NCI-H1436 (cell line): ENCODE results near the gene RGCC.
"Not testable (repeated sequence)": the region's sequence is repeated elsewhere in the genome, so short reads cannot be mapped to it uniquely, and the experiment has no call there.

Experiments
- DNase-seq: peaks from one replicate; lab custom pipeline; 2025; lab: John Stamatoyannopoulos, UW

RGCC gene

DNA sequence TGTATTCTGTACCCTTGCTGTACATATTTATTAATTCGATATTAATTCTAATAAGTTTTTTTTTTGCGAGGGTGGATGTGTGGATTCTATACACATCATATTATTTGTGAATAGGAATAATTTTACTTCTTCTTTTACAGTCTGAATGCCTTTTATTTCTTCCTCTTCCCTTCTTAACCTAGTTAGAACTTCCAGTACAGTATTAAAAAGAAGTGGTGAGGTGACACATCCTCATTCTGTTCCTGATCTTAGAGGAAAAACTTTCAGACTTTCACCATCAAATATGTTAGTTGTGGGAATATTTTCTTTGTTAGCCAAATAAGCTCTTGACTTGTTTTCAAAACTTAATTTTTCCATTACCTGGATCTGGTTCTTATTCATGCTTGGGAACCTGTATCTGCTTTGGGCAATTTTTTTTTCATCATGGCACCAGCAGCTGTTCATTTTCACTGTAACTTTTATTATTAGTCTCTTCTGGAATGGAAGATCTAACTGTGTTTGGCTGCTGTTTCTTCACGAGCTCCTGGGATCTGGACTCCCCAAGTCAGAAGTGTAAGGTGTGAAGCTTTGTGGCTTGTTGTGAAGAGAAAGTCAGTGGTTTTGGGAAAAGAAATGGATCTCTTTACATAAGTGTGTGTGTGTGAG lies 33.1 kb downstream of the RGCC start:
- DNase-seq, result no peak

DNA sequence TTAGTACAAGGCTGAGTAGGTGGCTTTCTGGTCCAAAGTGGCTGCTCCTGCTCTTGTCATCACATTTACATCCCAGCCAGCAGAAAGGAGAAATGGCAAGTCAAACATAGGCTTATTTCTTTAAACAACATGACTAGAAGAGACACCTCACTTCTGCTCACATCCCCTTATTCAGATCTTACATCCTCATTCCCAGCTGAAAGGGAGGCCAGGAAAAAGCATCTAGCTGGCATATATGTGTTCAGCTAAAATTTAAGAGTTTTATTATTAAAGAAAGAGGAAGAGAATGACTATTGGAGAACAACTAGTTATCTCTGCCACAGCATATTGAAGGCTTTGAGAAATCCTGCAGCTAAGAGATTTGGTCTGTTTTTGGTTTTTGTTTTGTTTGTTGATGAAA lies 34.1 kb downstream of the RGCC start:
- no peak for DNase-seq

DNA sequence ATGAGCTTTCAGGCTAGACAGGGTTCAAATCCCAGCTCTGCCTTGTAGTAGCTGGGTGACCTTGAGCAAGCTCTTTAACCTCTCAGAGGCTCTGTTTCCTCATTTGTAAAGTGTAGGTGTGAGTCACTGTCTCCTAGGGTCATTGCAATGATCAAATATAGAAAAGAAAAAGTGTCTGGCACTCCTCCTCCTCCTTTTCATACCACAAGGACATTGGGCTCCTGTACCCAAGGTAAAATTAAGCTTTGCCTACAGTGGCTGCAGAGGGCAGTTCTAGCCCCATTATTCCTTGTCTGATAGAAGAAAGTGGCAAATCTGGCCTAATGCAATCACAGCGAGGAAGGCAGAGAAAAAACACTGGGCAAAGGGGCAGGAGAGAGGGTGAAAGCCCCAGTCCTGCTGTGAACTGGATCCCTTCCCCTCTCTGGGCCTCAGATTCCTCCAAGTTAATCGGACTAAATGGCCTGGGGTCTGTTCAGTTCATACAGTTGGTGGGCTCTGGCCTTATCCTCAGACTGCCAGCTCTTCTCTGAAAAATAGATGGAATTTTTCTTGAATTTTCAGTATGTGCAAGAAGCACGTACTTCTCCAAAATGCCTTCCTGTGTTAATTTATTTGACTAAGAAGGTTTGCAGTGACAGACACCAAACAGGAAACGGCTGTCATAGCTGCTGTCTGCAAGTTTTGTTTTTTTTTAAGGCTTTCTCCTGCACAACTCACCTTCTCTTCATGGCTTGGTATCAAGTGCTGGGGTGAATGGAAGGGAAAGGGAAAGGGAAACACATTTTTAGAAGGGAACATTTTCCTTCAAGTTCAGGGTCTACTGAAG lies 35.3 kb downstream of the RGCC start:
- DNase-seq, result no peak

DNA sequence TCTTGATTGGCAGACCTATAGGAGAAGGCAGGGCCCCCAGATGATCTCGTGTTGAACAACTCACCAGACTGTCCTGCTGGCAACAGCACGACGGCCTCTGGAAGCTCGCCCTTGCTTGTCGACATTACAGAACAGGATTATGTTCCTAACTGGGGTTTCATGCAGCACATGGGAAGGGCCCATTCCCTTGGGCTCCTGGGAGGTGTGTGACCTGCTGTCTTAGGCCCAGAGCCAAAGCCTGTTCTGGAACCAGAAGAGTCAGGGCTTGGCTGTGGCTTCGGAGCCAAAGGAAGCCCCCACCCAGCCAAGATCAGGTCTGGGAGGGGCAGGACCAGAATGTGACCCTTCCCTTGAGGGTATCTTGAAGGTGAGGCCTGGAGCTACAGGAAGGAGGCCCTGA lies 36.9 kb downstream of the RGCC start:
- no peak for DNase-seq

DNA sequence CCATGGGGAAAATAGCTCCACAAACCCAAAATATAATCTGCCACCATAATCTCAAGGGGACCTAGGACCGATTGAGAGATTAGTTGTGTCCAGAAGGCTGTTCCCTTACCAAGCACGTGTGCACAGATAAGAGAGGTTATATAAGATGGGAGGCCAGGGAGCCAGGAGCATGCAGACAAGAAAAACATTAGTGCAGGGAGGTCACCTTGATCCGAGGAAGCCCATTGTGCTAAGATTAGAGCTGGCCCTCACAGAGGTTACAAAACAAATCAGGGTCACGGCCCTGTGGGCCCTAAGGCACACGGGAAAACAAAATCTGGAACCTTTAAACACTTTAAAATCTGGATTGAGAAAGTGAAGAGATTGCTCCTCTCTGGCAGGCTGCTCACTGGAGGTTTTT lies 37.7 kb downstream of the RGCC start:
- DNase-seq, result no peak

DNA sequence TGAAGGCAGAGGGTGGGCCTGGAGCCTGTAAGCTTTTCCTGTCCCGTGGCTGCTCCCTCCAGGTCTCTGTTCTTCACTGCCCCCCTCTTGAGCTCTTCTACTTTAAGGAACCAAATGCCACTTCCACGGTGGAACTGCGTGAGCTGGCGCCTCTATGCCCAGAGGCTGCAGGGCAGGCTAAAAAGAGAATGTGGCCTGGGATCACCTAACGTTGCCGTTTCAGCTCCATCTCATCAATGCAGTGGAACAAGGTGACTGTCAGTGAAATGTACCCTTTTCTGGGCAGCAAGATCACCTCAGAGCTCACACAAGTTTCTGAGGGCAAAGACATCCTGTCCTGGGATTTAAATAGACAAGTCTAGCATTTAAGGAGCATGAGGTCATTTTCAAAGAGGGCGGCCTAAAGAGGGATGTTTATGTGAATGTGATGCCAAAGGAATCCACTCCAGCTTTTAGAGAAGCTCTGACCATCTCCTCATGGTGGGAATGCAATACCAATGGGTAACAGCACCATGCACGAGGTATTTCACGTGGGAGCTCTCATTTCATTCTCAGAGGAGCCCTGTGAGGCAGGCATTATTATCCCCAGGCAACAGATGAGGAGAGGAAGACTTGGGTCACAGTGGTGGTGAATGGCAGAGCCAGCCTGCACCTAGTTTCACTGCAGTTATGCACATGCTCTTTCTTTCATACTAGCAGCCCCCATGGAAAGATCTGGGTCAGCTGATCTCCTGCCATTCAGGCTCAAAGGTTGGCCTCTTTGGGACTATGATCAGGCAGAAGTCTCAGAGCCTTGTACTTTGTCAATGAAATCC lies 39.3 kb downstream of the RGCC start:
- no peak for DNase-seq

DNA sequence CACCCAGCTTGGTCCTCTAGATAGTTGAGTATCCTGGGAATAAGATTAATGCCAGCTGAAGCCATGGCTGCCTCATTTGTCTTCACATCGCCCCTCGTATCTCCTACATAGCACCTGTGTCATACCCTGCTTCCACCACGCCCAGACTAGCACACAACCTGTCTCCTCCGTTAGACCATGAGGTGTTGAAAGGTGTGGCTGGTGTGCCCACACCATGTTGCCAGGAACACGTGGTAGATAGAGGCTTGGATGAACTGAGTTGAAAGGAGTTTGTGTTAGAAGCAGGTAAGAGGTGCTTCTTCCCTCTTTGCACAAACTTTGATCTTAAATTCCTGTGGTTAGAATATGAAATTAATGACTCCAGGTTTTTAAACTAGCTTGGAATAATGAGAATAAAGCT lies 40.1 kb downstream of the RGCC start:
- no peak for DNase-seq

DNA sequence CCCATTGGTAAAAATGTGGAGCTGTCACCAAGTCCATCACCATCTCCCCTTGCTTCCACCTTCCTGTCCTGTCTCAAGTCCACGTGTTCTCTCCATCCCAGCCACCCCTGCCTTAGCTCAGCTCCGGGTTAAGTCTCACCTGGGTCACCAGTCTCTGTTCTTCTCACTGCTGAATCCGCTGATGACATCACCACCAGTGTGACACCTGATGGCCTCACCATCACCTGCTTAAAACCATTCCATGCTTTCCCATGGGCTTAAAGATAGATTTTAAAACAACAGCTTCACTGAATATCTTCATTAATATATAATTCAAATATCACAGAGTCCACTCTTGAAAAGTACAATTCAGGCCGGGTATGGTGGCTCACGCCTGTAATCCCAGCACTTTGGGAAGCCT lies 42.1 kb downstream of the RGCC start:
- no peak for DNase-seq

DNA sequence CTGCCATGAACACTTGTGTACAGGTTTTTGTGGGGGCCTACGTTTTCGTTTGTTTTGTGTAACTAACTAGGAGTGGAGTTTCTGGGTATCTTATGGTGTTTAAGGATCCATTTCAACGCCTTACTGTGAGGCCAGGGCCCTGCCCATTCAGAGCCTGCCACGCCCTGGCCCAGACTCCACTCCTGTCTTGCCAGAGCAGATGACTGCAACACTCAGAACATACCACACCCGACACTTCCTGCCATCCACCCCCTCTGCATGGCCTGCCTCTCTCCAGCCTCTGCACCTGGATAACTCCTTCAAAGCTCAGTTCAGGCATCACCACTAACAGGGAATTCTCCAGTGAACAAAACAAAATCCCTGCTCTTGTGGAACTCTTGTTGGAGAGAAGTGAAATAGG lies 43.2 kb downstream of the RGCC start:
- DNase-seq, result no peak

DNA sequence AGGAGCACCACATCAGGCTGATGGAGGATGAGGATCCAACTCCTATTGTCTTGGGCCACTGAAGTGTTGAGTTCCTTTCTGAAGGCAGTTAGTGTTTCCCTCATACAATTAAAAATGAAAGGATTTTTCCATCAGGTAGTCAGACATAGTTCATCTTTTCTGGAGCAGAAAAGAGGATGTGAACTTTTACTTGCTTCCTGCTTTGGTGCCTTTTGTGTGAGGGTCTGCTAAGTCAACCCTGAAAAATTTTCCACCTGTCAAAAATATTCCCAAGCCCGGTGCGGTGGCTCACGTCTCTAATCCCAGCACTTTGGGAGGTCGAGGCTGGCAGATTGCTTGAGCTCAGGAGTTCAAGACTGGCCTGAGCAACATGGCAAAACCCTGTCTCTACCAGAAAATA lies 43.9 kb downstream of the RGCC start:
- no peak for DNase-seq

DNA sequence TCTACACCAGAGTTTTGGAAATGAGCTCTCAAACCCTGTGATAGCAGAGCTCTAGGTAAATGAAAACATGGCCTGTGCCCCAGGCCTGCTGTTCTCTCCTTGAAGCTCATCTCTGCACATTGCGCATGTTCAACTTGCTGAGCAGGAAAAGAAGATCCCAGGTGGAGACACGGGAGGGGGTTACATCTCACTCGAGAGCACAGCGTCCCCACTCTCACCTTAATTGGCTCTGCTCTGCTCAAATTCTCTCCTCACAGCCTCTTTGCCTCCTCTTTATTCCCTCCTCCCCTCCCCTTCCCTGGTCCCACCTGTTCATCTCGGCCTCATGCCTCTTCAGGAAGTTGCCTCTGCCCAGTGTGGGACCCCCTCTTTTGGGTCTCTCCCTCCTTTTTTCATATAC lies 44.7 kb downstream of the RGCC start:
- DNase-seq, result no peak

DNA sequence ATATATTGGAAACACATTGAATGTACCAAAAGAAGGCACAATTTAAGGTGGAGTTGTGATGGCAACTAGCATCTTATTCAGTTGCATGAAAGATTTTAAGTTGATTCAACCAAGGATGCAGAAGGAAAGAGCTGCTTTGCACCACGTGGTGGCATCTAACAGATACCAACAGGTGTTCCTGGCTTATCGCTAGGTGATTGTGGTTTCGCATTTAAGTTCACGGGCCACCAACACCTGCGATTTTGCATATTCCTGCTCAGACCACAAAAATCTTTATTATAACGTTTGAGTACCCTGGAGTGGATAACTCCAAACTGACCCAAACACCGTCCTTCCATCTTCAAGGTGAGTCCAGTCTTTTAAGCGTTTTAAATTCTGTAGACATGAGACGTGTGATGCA lies 45.3 kb downstream of the RGCC start:
- DNase-seq, result no peak

DNA sequence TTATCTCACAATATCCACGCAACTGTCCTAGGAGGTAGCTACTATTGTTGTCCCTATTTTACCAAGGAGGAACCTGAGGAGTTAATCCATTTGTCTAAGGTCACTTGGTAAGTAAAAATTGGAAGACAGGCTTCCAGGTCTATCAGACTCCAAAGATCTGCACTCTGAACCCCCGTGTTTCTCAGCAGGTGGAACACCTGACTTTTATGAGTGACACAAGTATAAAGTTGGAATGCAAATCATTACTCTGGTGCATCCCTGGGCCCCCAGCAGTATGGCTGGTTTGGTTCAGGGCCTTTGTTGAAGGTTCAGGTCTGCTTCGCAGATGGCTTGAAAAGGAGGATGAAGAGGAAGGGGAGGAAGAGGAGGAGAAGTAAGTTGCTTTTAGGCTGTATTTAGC lies 46.0 kb downstream of the RGCC start:
- DNase-seq, result no peak

DNA sequence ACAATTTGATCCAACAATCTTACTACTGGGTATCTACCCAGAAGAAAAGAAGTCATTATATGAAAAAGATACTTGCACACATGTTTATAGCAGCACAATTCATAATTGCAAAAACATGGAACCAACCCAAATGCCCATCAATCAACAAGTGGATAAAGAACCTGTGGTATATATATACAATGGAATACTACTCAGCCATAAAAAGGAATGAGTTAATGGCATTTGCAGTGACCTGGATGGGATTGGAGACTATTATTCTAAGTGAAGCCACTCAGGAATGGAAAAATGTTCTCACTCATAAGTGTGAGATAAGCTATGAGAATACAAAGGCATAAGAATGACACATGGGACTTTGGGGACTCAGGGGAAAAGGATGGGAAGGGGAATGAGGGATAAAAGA lies 47.3 kb downstream of the RGCC start:
- DNase-seq, result not testable (repeated sequence)

DNA sequence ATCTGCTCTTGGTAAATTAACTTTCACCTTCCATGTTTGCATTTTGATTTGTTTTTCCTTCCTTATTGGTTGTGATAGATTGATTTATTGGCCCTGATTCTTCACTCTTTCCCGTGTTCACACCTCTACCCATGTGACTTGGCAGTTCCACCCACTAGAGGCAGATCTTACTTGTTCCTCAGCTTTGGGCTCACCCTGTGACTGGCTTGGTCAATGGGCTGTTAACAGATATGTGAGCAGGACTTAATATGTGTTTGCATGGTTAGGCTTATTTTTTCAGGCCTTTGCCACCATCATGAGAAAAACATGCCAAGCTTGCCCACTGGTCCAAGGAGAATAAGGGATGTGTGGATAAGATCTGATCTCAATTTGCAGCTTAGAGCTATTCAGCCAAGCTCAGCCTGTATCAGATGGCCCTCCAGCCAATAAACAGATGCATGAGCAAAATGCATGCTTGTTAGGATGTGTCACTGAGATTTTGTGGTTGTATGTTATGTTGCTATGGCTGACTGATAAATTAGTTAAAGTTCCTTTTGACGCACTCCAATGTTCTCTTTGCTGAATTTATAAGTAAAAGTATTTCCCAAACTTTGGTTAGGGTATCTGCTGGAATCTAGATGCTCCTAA lies 48.0 kb downstream of the RGCC start:
- DNase-seq, result no peak

DNA sequence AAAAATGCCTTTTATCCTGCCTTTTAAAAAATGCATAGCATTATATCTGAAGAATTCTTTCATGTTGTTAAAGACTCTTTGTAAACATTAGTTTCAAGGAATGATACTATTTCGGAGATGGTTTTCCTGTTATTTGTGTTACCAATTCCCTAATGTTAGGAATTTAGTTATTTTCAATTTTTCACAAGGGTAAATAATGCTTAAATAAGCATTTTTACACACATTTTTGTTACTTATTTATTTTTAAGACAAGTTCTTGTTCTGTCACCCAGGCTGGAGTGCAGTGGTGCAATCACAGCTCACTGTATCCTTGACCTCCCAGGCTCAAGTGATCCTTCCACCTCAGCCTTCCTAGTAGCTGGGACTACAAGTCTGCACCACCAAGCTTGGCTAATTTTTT lies 49.0 kb downstream of the RGCC start:
- no peak for DNase-seq

DNA sequence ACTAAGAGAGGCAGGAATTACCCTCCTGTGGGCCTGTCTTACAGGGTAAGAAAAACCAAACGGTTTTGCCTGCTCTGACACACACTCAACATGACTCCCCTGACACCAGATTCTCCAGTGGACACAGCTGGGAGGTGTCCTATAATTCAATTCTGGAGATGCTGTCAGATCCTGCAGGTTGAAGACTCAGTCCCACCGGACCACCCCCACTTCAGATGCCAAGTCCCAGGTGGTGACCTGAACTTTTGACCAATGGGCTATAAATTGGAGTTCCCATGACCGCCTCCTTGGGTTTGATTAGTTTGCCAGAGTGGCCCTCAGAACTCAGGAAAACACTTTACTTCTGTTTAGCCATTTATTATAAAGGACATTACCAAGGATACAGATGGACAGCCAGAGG lies 52.6 kb downstream of the RGCC start:
- no peak for DNase-seq

DNA sequence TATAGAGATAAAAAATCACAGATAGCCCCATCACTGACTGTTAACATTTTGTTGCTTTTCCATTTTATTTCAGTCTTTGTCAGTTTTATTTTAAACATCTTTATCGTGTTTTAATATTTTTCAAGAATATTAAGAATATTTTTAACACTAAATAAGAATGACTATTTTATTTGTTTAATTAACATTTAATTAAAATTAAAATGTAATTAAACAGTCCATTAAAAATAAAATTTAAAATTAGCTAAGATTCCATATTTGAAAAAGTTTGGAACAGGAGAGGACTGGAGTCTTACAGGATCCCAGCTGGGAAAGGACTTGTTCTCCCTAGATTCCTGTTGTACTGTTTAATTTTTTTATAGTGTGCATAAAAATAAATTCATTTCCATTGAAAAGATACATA lies 54.5 kb downstream of the RGCC start:
- no peak for DNase-seq

DNA sequence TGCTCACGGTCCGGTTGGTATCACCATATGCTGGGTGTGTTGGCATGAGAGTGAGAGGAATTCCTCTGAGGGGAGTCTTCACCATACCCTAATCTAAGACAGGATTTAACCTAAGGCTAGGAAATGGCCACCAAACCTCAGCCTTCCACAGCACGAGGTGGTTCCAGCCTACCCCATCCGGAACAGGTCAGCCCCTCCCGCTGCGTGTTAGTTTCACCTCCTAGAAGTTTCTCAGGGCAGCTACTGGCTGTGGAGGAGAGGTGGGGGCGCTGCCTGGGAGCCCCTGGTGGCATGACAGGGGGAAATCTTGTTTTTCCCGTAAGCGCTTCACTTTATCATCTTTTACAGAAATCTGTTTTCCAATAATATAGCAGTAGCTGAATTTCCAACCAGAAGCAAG lies 55.1 kb downstream of the RGCC start:
- no peak for DNase-seq

DNA sequence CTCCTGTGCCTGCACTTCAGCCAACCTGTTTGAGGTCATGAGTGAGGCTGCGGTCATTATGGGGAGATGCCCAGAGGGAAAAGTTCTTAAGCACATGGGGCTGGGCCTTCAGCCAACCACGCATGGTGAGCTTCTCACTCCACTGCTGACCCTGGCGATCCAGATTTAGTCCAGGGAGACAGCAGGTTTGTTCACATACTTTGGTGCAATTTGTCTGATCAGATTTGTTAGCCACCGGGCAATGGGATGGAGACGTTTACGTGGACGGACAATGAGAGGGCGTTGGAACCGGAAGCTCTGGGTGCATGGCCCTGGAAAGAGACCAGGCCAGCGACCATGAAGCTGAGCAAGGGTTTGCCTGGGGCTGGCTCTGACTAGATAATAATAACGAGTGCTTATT lies 56.2 kb downstream of the RGCC start:
- DNase-seq, result no peak

DNA sequence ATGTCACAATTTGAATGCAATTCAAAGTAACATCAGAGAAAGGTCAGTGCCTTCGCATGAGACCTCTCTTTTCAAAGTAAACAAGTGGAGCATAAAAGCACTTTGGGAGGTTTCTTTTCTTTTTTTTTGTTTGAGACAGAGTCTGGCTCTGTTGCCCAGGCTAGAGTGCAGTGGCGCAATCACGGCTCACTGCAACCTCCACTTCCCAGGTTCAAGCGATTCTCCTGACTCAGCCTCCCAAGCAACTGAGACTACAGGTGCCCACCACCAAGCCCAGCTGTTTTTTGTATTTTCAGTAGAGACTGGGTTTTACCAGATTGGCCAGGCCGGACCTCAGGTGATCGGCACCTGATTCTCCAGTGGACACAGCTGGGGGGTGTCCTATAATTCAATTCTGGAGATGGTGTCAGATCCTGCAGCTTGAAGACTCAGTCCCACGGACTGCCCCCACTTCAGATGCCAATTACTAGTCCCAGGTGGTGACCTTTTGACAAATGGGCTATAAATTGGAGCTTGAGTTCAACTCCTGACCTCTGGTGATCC lies 57.6 kb downstream of the RGCC start:
- no peak for DNase-seq

DNA sequence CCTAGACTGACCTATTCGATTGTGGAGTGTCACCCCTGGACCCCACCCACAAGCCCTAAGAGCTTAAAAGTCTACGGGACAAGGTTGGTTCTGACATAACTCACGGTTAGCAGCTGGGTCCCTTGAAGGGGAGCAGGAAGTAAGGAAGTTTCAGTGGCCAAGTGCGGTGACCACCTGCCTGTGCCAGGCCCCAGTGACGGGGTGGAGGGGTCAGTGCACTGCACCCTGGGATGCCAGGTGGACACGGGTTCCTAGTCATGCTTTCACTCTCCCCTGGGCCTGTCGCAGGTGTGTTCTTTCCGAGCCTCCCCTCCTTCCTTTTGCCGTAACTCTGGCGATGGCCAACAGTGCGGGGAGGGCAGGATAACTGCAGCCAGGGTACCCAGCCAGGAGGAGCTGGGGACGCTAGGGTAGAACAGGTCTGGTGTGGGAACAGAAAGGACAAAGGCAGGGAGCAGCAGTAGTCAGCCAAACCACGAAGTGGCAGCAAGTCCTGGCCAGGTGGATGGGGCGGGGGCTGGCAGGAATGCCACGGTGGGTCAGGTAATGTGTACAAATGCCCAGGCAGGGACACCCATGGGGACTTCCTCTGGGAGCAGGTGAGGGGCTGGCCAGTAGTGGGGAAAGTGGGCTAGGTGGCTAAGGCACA lies 58.3 kb downstream of the RGCC start:
- no peak for DNase-seq
